H1 (cell line): ENCODE measurements around the gene CD300LF. TPM values are rescaled to one million over a fixed set of nuclear protein-coding genes. Genes with fewer than 3 reads are reported as not detected.

Experiments
- CTCF ChIA-PET: fragments of 300-600 bp; sonication (Branson Sonifier 250); formaldehyde crosslinking; loops from one replicate; lab custom pipeline; 2021; ENCODE audit not compliant: partially characterized antibody; lab: Charles Lee
- POLR2A ChIA-PET: fragments of 300-600 bp; sonication (Branson Sonifier 250); formaldehyde crosslinking; loops from one replicate; lab custom pipeline; 2021; ENCODE audit warnings: inconsistent platforms; ENCODE audit not compliant: partially characterized antibody; lab: Charles Lee
- DNase-seq, 2 experiments: peaks; one replicate each; pipeline versions ENCODE4 v3.0.0 to v3.0.0-alpha.2; 2010 to 2022; ENCODE audit warnings: low spot score in 2 of 2, low read depth in 1 of 2, mixed read lengths in 1 of 2
- FAIRE-seq: peaks from 2 replicates; lab custom pipeline; 2011; peaks lifted over from hg19 to GRCh38; lab: Jason Lieb, UNC
- H2AFZ ChIP-seq: 2 replicates; pipeline ENCODE4 v1.8.1; 2012; ENCODE audit warnings: low read length, inconsistent platforms
- H2AK5ac ChIP-seq: 2 replicates; pipeline ENCODE4 v1.6.1; 2013; ENCODE audit warnings: low read depth, low read length
- H2BK120ac ChIP-seq: replicated peaks from 2 replicates; pipeline ENCODE3; 2013; ENCODE audit warnings: low read depth, low read length, inconsistent platforms
- H2BK12ac ChIP-seq: 2 replicates; pipeline ENCODE4 v1.6.1; 2013; ENCODE audit warnings: low read depth, low read length
- H2BK15ac ChIP-seq: 2 replicates; pipeline ENCODE4 v1.6.1; 2013; ENCODE audit warnings: low read length
- H2BK20ac ChIP-seq: 2 replicates; pipeline ENCODE4 v1.6.1; 2013; ENCODE audit warnings: low read length
- H2BK5ac ChIP-seq: 2 replicates; pipeline ENCODE4 v1.6.1; 2013; ENCODE audit warnings: low read depth, low read length
- H3K14ac ChIP-seq: 2 replicates; pipeline ENCODE4 v1.6.1; 2013; ENCODE audit warnings: inconsistent platforms; ENCODE audit not compliant: insufficient read length
- H3K18ac ChIP-seq: 2 replicates; pipeline ENCODE4 v1.6.1; 2013; ENCODE audit warnings: low read length; ENCODE audit errors: extremely low read depth
- H3K23ac ChIP-seq: 2 replicates; pipeline ENCODE4 v1.6.1; 2013; ENCODE audit warnings: inconsistent platforms; ENCODE audit not compliant: insufficient read length
- H3K23me2 ChIP-seq: 2 replicates; pipeline ENCODE4 v1.6.1; 2013; ENCODE audit warnings: low read depth, low read length
- H3K27ac ChIP-seq: 2 replicates; pipeline ENCODE4 v1.6.1; 2011; ENCODE audit warnings: low read depth, low read length, inconsistent platforms
- H3K27me3 ChIP-seq, 4 experiments: replicated peaks in 1 of 4; 1 replicate in 1 of 4; 2 replicates in 3 of 4; pipeline versions ENCODE4 v1.6.1 to v1.8.1; 2011 to 2013; ENCODE audit warnings: low read length in 3 of 4, mild to moderate bottlenecking in 3 of 4, inconsistent platforms in 2 of 4, mixed read lengths in 2 of 4, moderate library complexity in 1 of 4; ENCODE audit not compliant: control insufficient read depth in 3 of 4, insufficient read depth in 3 of 4; ENCODE audit errors: extremely low read depth in 1 of 4
- H3K36me3 ChIP-seq, 4 experiments: 2 replicates each; pipeline versions ENCODE4 v1.6.1 to v1.8.1; 2011 to 2013; ENCODE audit warnings: mild to moderate bottlenecking in 4 of 4, low read length in 3 of 4, moderate library complexity in 2 of 4, control low read depth in 1 of 4, inconsistent platforms in 1 of 4; ENCODE audit not compliant: insufficient read depth in 4 of 4, control insufficient read depth in 2 of 4
- H3K4ac ChIP-seq: replicated peaks from 2 replicates; pipeline ENCODE3; 2013; ENCODE audit warnings: low read length, low read depth, mixed read lengths, inconsistent platforms; ENCODE audit not compliant: insufficient read length
- H3K4me1 ChIP-seq, 4 experiments: replicated peaks in 1 of 4; 1 replicate in 1 of 4; 2 replicates in 3 of 4; pipeline versions ENCODE4 v1.6.1 to v1.8.1; 2011 to 2013; ENCODE audit warnings: low read length in 3 of 4, inconsistent platforms in 2 of 4, mixed read lengths in 1 of 4; ENCODE audit not compliant: insufficient read depth in 4 of 4, control insufficient read depth in 3 of 4
- H3K4me2 ChIP-seq, 2 experiments: 2 replicates each; pipeline versions ENCODE4 v1.6.1 to v1.8.1; 2011 to 2013; ENCODE audit warnings: low read depth in 2 of 2, low read length in 2 of 2, control low read depth in 1 of 2, inconsistent platforms in 1 of 2, mild to moderate bottlenecking in 1 of 2; ENCODE audit not compliant: insufficient read depth in 1 of 2
- H3K4me3 ChIP-seq, 4 experiments: fragments of 200-600, 300-600 bp in 1 of 4; sonication (generic), shearing (Covaris generic), sonication (Bioruptor Twin) in 1 of 4; 2 replicates each; pipeline versions ENCODE4 v1.5.1 to v1.8.1; 2011 to 2016; ENCODE audit warnings: low read length in 4 of 4, low read depth in 3 of 4, control low read depth in 2 of 4, inconsistent platforms in 2 of 4, mild to moderate bottlenecking in 2 of 4, mixed read lengths in 1 of 4, moderate library complexity in 1 of 4; ENCODE audit not compliant: insufficient read depth in 2 of 4; ENCODE audit errors: extremely low read depth in 1 of 4
- H3K56ac ChIP-seq: replicated peaks from 2 replicates; pipeline ENCODE3; 2013; ENCODE audit warnings: low read depth, mild to moderate bottlenecking, mixed read lengths, low read length, inconsistent platforms; ENCODE audit not compliant: insufficient read length
- H3K79me1 ChIP-seq: 2 replicates; pipeline ENCODE4 v1.6.1; 2013; ENCODE audit warnings: low read depth, low read length, control low read depth
- H3K79me2 ChIP-seq, 2 experiments: 2 replicates each; pipeline versions ENCODE4 v1.6.1 to v1.8.1; 2012 to 2013; ENCODE audit warnings: low read length in 2 of 2, mild to moderate bottlenecking in 2 of 2, inconsistent platforms in 1 of 2; ENCODE audit not compliant: insufficient read depth in 2 of 2, control insufficient read depth in 1 of 2
- H3K9ac ChIP-seq, 4 experiments: replicated peaks in 1 of 4; 1 replicate in 1 of 4; 2 replicates in 3 of 4; pipeline versions ENCODE4 v1.6.1 to v1.8.1; 2011 to 2013; ENCODE audit warnings: low read depth in 3 of 4, low read length in 3 of 4, control low read depth in 2 of 4, mild to moderate bottlenecking in 2 of 4, moderate library complexity in 2 of 4, inconsistent platforms in 1 of 4; ENCODE audit errors: extremely low read depth in 1 of 4
- H3K9me3 ChIP-seq, 2 experiments: 2 replicates each; pipeline versions ENCODE4 v1.6.1 to v1.8.1; 2012 to 2013; ENCODE audit warnings: mild to moderate bottlenecking in 2 of 2, moderate library complexity in 2 of 2, control low read depth in 1 of 2, inconsistent platforms in 1 of 2, low read depth in 1 of 2, low read length in 1 of 2, mixed read lengths in 1 of 2; ENCODE audit not compliant: insufficient read depth in 2 of 2
- H4K20me1 ChIP-seq, 2 experiments: replicated peaks in 1 of 2; 2 replicates each; pipeline versions ENCODE3 to v1.8.1; 2011 to 2013; ENCODE audit warnings: inconsistent platforms in 2 of 2, low read length in 2 of 2, mild to moderate bottlenecking in 1 of 2; ENCODE audit not compliant: insufficient read depth in 2 of 2, control insufficient read depth in 1 of 2
- H4K5ac ChIP-seq: 2 replicates; pipeline ENCODE4 v1.6.1; 2013; ENCODE audit warnings: low read length, low read depth, mixed read lengths, inconsistent platforms; ENCODE audit not compliant: insufficient read length
- H4K8ac ChIP-seq: 2 replicates; pipeline ENCODE4 v1.8.0; 2013; ENCODE audit warnings: mild to moderate bottlenecking, moderate library complexity, low read length, inconsistent platforms; ENCODE audit not compliant: insufficient read depth; ENCODE audit errors: extremely low read depth
- H4K91ac ChIP-seq: replicated peaks from 2 replicates; pipeline ENCODE3; 2013; ENCODE audit warnings: low read length, mixed read lengths, inconsistent platforms; ENCODE audit not compliant: insufficient read length
- ATF3 ChIP-seq: IDR thresholded peaks from 2 replicates; pipeline ENCODE4 v1.6.1; 2011; ENCODE audit warnings: low read depth, mild to moderate bottlenecking, low read length; ENCODE audit not compliant: insufficient read depth
- CEBPB ChIP-seq: IDR thresholded peaks from 2 replicates; pipeline ENCODE4 v1.6.1; 2012; ENCODE audit warnings: low read depth, low read length
- FOSL1 ChIP-seq: IDR thresholded peaks from 2 replicates; pipeline ENCODE4 v1.6.1; 2011; ENCODE audit warnings: mild to moderate bottlenecking, low read depth, low read length, moderate library complexity; ENCODE audit not compliant: insufficient read depth
- POLR2AphosphoS5 ChIP-seq: IDR thresholded peaks from 2 replicates; pipeline ENCODE4 v1.6.1; 2011; ENCODE audit warnings: low read depth, low read length
- POU5F1 ChIP-seq: IDR thresholded peaks from 2 replicates; pipeline ENCODE4 v1.6.1; 2011; ENCODE audit warnings: low read depth, mild to moderate bottlenecking, low read length, moderate library complexity
- RBBP5 ChIP-seq: IDR thresholded peaks from 2 replicates; pipeline ENCODE4 v1.7.1; 2012; ENCODE audit warnings: low read depth, mild to moderate bottlenecking, inconsistent platforms, low read length, moderate library complexity, borderline replicate concordance
- RXRA ChIP-seq: IDR thresholded peaks from 2 replicates; pipeline ENCODE4 v1.6.1; 2011; ENCODE audit warnings: low read depth, mild to moderate bottlenecking, low read length, moderate library complexity; ENCODE audit not compliant: insufficient read depth
- SIN3A ChIP-seq, 2 experiments: IDR thresholded peaks in 1 of 2; conservative IDR thresholded peaks in 1 of 2; 2 replicates each; pipeline ENCODE4 v1.6.1; 2011 to 2012; ENCODE audit warnings: low read length in 2 of 2, improper control_type of control experiment in 1 of 2, low read depth in 1 of 2, mild to moderate bottlenecking in 1 of 2
- SP1 ChIP-seq: IDR thresholded peaks from 2 replicates; pipeline ENCODE4 v1.6.1; 2011; ENCODE audit warnings: low read depth, low read length
- SUZ12 ChIP-seq: fragments of 200-600 bp; sonication (generic); IDR thresholded peaks from 2 replicates; pipeline ENCODE4 v1.6.1; 2012; ENCODE audit warnings: mild to moderate bottlenecking, inconsistent platforms, low read length, moderate library complexity, mixed read lengths
- USF2 ChIP-seq: IDR thresholded peaks from 2 replicates; pipeline ENCODE4 v1.6.1; 2011; ENCODE audit warnings: low read length, improper control_type of control experiment
- ZNF274 ChIP-seq: IDR thresholded peaks from 2 replicates; pipeline ENCODE4 v1.7.0; 2012; ENCODE audit warnings: low read length, borderline replicate concordance; ENCODE audit errors: extremely low read depth
- WGBS, 2 experiments: shearing (Covaris generic) in 1 of 2; methylation state at CpG; one replicate each; pipeline versions ENCODE4 v1.1.6 to v1.1.7; 2013 to 2015; ENCODE audit warnings: low lambda C conversion rate in 2 of 2, mixed read lengths in 2 of 2, inconsistent platforms in 1 of 2, low coverage in 1 of 2, missing lambda C conversion rate in 1 of 2; ENCODE audit not compliant: insufficient replicate concordance in 2 of 2, insufficient coverage in 1 of 2, insufficient read length in 1 of 2; ENCODE audit errors: extremely low coverage in 1 of 2, missing lambda C conversion rate in 1 of 2; 5-methylcytosine and 5-hydroxymethylcytosine counted together
- polyA plus RNA-seq, 7 experiments: library from polyadenylated mRNA; depleted of rRNA in 3 of 7; stranded (reverse) in 5 of 7; unstranded in 2 of 7; fragments of >200 nt in 5 of 7; fragments of 200-250 nt in 2 of 7; gene quantifications; 1 replicate in 5 of 7; 2 replicates in 1 of 7; 4 replicates in 1 of 7; pipeline versions ENCODE4 v1.2.1 to v1.2.3, GENCODE V29; 2011 to 2013; ENCODE audit warnings: missing spikeins in 2 of 7, mixed read lengths in 2 of 7
- total RNA-seq: library from RNA; stranded (reverse); fragmentation: NEBNext Ultra II Directional; extraction: Animal tissue kit (Norgen Biotek cat#: 25700); gene quantifications from 2 replicates; pipeline ENCODE4 v1.2.1, GENCODE V29; 2021

Gene CD300LF
- total and polyA plus RNA-seq, 2 of the 8 experiments (the other 6 are each of a cell fraction or from before 2014, with no cell fraction given), result not detected

- Histone ChIP-seq H4K91ac (no peak overlapping the region), H2BK5ac (no peak overlapping the region), H4K5ac (no peak overlapping the region), H2BK120ac (no peak overlapping the region), H3K27ac (no peak overlapping the region), H3K9ac (no peak overlapping the region), H2BK15ac (no peak overlapping the region), H3K56ac (no peak overlapping the region), H3K9me3 (no peaks in the 10 kb centered on the region), H3K36me3 (peaks cover 0 to 5% (median 0%) of the 10 kb centered on the region in 4 experiments; a peak in 1 of 8 replicates), H3K14ac (no peak overlapping the region), H3K23me2 (no peaks in the 10 kb centered on the region), H3K27me3 (no peaks in the 10 kb centered on the region), H2BK12ac (no peak overlapping the region), H4K20me1 (peaks cover 11 to 29% of the 10 kb centered on the region in 2 experiments), H3K4me2 (no peak overlapping the region), H3K4me1 (peaks cover 5 to 50% (median 34%) of the 10 kb centered on the region in 4 experiments), H3K79me2 (peaks cover 7 to 82% of the 10 kb centered on the region in 2 experiments; a peak in 3 of 4 replicates), H3K79me1 (peaks cover 25% of the 10 kb centered on the region), H3K4me3 (no peak overlapping the region), H2AFZ (no peak overlapping the region), H3K4ac (no peak overlapping the region), H3K23ac (no peak overlapping the region), H4K8ac (no peak overlapping the region; the same call in 1 of the 2 replicates), H2BK20ac (no peak overlapping the region), H2AK5ac (no peak overlapping the region), H3K18ac (no peak overlapping the region)
- DNase-seq, result no peak
- POLR2A ChIA-PET, result no interaction called here
- CTCF ChIA-PET, result interaction anchor here (0.6 to 15.7 kb wide), 7 partner anchors 10 to 88 kb away, joined by 3 to 231 read pairs (median 5); partner anchors contain the start of genes NAT9 and RAB37
- FAIRE-seq, result no peak
- WGBS, 2 experiments, result 98% methylated on average over 8 of the region's 8 CpGs; no CpG with 5 or more reads in 1 of the 2 experiments
- TF ChIP-seq CEBPB (no peak), SIN3A (conservative IDR thresholded peaks at IDR 0.05 in 1 of 2, IDR thresholded peaks at IDR 0.05 in 1 of 2; ENCODE audit: low read depth in 1 of 2, low read length in 2 of 2) (no peak), ATF3 (no peak), POU5F1 (no peak), SUZ12 (no peak), RBBP5 (no peak), ZNF274 (no peak), USF2 (no peak), RXRA (no peak), SP1 (no peak), POLR2AphosphoS5 (no peak), FOSL1 (no peak)
Measured at GRCh38 chr17:74755533-74755932, 42.8 kb upstream of the CD300LF start.
